ENCODE results near the gene METTL6.

DNA sequence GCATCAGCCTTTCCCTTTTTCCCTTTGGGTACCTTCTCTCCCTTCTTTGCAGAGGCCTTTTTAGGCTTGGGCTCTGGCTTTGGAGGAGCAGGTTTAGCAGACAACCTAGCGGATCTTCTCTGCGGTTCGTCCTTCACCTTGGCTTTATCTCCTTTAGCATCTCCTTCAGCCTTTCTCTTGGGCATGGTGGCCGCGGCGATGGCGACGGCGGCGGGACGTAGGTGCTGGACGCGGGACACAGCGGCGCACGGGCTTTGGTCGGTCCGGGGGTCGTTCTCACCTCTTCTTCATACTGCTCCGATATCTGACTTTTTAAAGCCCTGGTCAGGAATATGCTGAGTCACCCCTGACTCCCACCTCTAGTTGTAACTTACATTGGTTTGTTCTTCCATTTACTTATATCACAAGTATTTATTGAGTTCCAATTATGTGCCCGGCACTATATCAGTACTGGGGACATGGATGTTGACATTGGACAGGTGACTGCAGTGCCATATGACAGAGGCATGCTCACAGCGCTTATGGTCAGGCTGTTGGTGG lies 51.8 kb downstream of the METTL6 start:
- TF ChIP-seq, protein P1, sequence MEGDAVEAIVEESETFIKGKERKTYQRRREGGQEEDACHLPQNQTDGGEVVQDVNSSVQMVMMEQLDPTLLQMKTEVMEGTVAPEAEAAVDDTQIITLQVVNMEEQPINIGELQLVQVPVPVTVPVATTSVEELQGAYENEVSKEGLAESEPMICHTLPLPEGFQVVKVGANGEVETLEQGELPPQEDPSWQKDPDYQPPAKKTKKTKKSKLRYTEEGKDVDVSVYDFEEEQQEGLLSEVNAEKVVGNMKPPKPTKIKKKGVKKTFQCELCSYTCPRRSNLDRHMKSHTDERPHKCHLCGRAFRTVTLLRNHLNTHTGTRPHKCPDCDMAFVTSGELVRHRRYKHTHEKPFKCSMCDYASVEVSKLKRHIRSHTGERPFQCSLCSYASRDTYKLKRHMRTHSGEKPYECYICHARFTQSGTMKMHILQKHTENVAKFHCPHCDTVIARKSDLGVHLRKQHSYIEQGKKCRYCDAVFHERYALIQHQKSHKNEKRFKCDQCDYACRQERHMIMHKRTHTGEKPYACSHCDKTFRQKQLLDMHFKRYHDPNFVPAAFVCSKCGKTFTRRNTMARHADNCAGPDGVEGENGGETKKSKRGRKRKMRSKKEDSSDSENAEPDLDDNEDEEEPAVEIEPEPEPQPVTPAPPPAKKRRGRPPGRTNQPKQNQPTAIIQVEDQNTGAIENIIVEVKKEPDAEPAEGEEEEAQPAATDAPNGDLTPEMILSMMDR (IDR thresholded peaks at IDR 0.05; ENCODE audit: insufficient read depth, low read length) = no peak
- TF ChIP-seq, protein P2, sequence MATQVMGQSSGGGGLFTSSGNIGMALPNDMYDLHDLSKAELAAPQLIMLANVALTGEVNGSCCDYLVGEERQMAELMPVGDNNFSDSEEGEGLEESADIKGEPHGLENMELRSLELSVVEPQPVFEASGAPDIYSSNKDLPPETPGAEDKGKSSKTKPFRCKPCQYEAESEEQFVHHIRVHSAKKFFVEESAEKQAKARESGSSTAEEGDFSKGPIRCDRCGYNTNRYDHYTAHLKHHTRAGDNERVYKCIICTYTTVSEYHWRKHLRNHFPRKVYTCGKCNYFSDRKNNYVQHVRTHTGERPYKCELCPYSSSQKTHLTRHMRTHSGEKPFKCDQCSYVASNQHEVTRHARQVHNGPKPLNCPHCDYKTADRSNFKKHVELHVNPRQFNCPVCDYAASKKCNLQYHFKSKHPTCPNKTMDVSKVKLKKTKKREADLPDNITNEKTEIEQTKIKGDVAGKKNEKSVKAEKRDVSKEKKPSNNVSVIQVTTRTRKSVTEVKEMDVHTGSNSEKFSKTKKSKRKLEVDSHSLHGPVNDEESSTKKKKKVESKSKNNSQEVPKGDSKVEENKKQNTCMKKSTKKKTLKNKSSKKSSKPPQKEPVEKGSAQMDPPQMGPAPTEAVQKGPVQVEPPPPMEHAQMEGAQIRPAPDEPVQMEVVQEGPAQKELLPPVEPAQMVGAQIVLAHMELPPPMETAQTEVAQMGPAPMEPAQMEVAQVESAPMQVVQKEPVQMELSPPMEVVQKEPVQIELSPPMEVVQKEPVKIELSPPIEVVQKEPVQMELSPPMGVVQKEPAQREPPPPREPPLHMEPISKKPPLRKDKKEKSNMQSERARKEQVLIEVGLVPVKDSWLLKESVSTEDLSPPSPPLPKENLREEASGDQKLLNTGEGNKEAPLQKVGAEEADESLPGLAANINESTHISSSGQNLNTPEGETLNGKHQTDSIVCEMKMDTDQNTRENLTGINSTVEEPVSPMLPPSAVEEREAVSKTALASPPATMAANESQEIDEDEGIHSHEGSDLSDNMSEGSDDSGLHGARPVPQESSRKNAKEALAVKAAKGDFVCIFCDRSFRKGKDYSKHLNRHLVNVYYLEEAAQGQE (IDR thresholded peaks at IDR 0.05; ENCODE audit: insufficient replicate concordance, low read depth) = no peak
- TF ChIP-seq SPI1 (IDR thresholded peaks at IDR 0.05; ENCODE audit: borderline replicate concordance, low read depth) (no peak), POLR2AphosphoS5 (IDR thresholded peaks at IDR 0.05; ENCODE audit: low read depth) (no peak), GABPA (IDR thresholded peaks at IDR 0.05; ENCODE audit: low read depth) (no peak)

Measured in HL-60 (cell line).